HEK293 (cell line): Measurements from ENCODE around the gene MAP1LC3A.

Source experiments
- CTCF ChIA-PET: fragments of 350-600 bp; formaldehyde crosslinking; extraction: SDS; loops from one replicate; lab custom pipeline; 2021; ENCODE audit warnings: antibody characterized with exemption; lab: Yijun Ruan, JAX
- POLR2A ChIA-PET: fragments of 300-600 bp; formaldehyde crosslinking; extraction: SDS; loops from one replicate; lab custom pipeline; 2020; ENCODE audit warnings: antibody characterized with exemption, inconsistent platforms; lab: Yijun Ruan, JAX
- H3K27ac ChIP-seq: fragments of 200-500 bp; sonication (Bioruptor generic); 2 replicates; pipeline ENCODE4 v1.5.1; 2014; ENCODE audit warnings: low read depth, low read length, control low read depth, inconsistent platforms; ENCODE audit errors: extremely low read depth
- H3K36me3 ChIP-seq, 2 experiments: fragments of 200-500 bp in 1 of 2; sonication (Bioruptor generic) in 1 of 2; 1 replicate in 1 of 2; 2 replicates in 1 of 2; pipeline ENCODE4 v1.5.1; 2014 to 2017; ENCODE audit warnings: inconsistent platforms in 2 of 2, low read length in 2 of 2; ENCODE audit not compliant: control insufficient read depth in 2 of 2, insufficient read depth in 1 of 2
- H3K4me1 ChIP-seq: fragments of 200-500 bp; sonication (Bioruptor generic); 2 replicates; pipeline ENCODE4 v1.5.1; 2014; ENCODE audit warnings: mild to moderate bottlenecking, low read length, inconsistent platforms; ENCODE audit not compliant: control insufficient read depth, insufficient read depth
- H3K4me3 ChIP-seq: 2 replicates; pipeline ENCODE4 v1.5.1; 2011; ENCODE audit warnings: low read depth, mild to moderate bottlenecking, control low read depth, low read length, moderate library complexity
- H3K9me3 ChIP-seq: fragments of 200-500 bp; sonication (Bioruptor generic); 2 replicates; pipeline ENCODE4 v1.5.1; 2014; ENCODE audit warnings: low read depth, low read length, inconsistent platforms; ENCODE audit not compliant: control insufficient read depth, insufficient read depth
- GLIS1 ChIP-seq: fragments of 450-650 bp; formaldehyde crosslinking; IDR thresholded peaks from 2 replicates; pipeline ENCODE4 v1.5.1; 2016; ENCODE audit warnings: missing biosample characterization, missing genetic modification characterization
- HOXA7 ChIP-seq: sonication (generic); formaldehyde crosslinking; IDR thresholded peaks from 2 replicates; pipeline ENCODE4 v1.8.1; 2022; ENCODE audit warnings: missing genetic modification reagents, borderline replicate concordance
- HOXC10 ChIP-seq: sonication (generic); formaldehyde crosslinking; IDR thresholded peaks from 2 replicates; pipeline ENCODE4 v1.8.1; 2023; ENCODE audit warnings: mild to moderate bottlenecking, missing genetic modification reagents
- KLF16 ChIP-seq: fragments of 450-650 bp; formaldehyde crosslinking; IDR thresholded peaks from 2 replicates; pipeline ENCODE4 v1.5.1; 2017; ENCODE audit warnings: missing biosample characterization, missing genetic modification characterization
- PRDM2 ChIP-seq: fragments of 450-650 bp; formaldehyde crosslinking; IDR thresholded peaks from 2 replicates; pipeline ENCODE4 v1.5.1; 2016; ENCODE audit warnings: missing biosample characterization, missing genetic modification characterization, borderline replicate concordance
- SP3 ChIP-seq: fragments of 450-650 bp; formaldehyde crosslinking; IDR thresholded peaks from 2 replicates; pipeline ENCODE4 v1.5.1; 2016; ENCODE audit warnings: missing biosample characterization, missing genetic modification characterization
- ZNF140 ChIP-seq: fragments of 450-650 bp; formaldehyde crosslinking; IDR thresholded peaks from 2 replicates; pipeline ENCODE4 v1.5.1; 2016; ENCODE audit warnings: missing biosample characterization, missing genetic modification characterization
- ZNF157 ChIP-seq: fragments of 450-650 bp; formaldehyde crosslinking; IDR thresholded peaks from 2 replicates; pipeline ENCODE4 v1.5.1; 2016; ENCODE audit warnings: missing biosample characterization, missing genetic modification characterization
- ZNF394 ChIP-seq: fragments of 450-650 bp; formaldehyde crosslinking; IDR thresholded peaks from 2 replicates; pipeline ENCODE4 v1.5.1; 2016; ENCODE audit warnings: missing biosample characterization, missing genetic modification characterization, mild to moderate bottlenecking, moderate library complexity, borderline replicate concordance
- ZNF416 ChIP-seq: fragments of 450-650 bp; formaldehyde crosslinking; IDR thresholded peaks from 2 replicates; pipeline ENCODE4 v1.5.1; 2016; ENCODE audit warnings: missing biosample characterization, missing genetic modification characterization
- ZNF548 ChIP-seq: fragments of 450-650 bp; formaldehyde crosslinking; IDR thresholded peaks from 2 replicates; pipeline ENCODE4 v1.5.1; 2016; ENCODE audit warnings: missing biosample characterization, missing genetic modification characterization
- ZNF626 ChIP-seq: fragments of 450-650 bp; sonication (Bioruptor Pico); formaldehyde crosslinking; IDR thresholded peaks from 2 replicates; pipeline ENCODE4 v1.5.1; 2018; ENCODE audit warnings: missing biosample characterization, missing genetic modification characterization, inconsistent platforms
- ZNF677 ChIP-seq: fragments of 450-650 bp; IDR thresholded peaks from 2 replicates; pipeline ENCODE4 v1.5.0; 2018; ENCODE audit warnings: missing biosample characterization, mild to moderate bottlenecking, missing genetic modification characterization, moderate library complexity
- TF ChIP-seq, protein P1 (sequence below): fragments of 450-650 bp; formaldehyde crosslinking; IDR thresholded peaks from 2 replicates; pipeline ENCODE4 v1.5.1; 2016; ENCODE audit warnings: missing biosample characterization, missing genetic modification characterization

MAP1LC3A gene

GRCh38 chr20:34585019-34585418 is 26.5 kb downstream of the MAP1LC3A start:
- H3K36me3 ChIP-seq = peaks cover 0 to 12% of the 10 kb centered on the region in 2 experiments; a peak in 1 of 3 replicates

GRCh38 chr20:34586488-34587163 is 28.1 kb downstream of the MAP1LC3A start:
- TF ChIP-seq, protein P1, sequence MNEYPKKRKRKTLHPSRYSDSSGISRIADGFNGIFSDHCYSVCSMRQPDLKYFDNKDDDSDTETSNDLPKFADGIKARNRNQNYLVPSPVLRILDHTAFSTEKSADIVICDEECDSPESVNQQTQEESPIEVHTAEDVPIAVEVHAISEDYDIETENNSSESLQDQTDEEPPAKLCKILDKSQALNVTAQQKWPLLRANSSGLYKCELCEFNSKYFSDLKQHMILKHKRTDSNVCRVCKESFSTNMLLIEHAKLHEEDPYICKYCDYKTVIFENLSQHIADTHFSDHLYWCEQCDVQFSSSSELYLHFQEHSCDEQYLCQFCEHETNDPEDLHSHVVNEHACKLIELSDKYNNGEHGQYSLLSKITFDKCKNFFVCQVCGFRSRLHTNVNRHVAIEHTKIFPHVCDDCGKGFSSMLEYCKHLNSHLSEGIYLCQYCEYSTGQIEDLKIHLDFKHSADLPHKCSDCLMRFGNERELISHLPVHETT (tag by site-specific recombination) = no peak
- no peak for TF ChIP-seq PRDM2
- TF ChIP-seq GLIS1 (tag by site-specific recombination) = no peak
- TF ChIP-seq ZNF394 (tag by site-specific recombination) = no peak
- TF ChIP-seq KLF16 = no peak
- TF ChIP-seq ZNF677 (tag by site-specific recombination) = no peak
- TF ChIP-seq ZNF416 (tag by site-specific recombination) = no peak
- no peak for TF ChIP-seq HOXA7 (CRISPR knock-in tag)
- no peak for TF ChIP-seq ZNF548 (tag by site-specific recombination)
- no peak for TF ChIP-seq ZNF157 (tag by site-specific recombination)
- TF ChIP-seq HOXC10 = no peak
- no peak for TF ChIP-seq ZNF626 (tag by site-specific recombination)
- no peak for TF ChIP-seq ZNF140 (tag by site-specific recombination)
- no peaks in the 10 kb centered on the region for H3K4me1 ChIP-seq
- ChIA-PET POLR2A (no interaction called here), CTCF (interaction anchor here (0.6 to 1.1 kb wide), 2 partner anchors 16 to 183 kb away, joined by 3 read pairs; no protein-coding TSS in a partner anchor)
- peaks cover 0 to 10% of the 10 kb centered on the region in 2 experiments; a peak in 1 of 3 replicates for H3K36me3 ChIP-seq
- no peak overlapping the region for H3K27ac ChIP-seq
- no peaks in the 10 kb centered on the region for H3K9me3 ChIP-seq
- H3K4me3 ChIP-seq = no peak overlapping the region

More at GRCh38 chr20:34585019-34585418, 26.5 kb downstream of the MAP1LC3A start:
- no peak for TF ChIP-seq SP3 (tag by site-specific recombination)
- no peak overlapping the region for H3K4me3 ChIP-seq
- no peaks in the 10 kb centered on the region for H3K4me1 ChIP-seq
- ChIA-PET POLR2A (no interaction called here), CTCF (no interaction called here)
- H3K27ac ChIP-seq = no peak overlapping the region
- H3K9me3 ChIP-seq = no peaks in the 10 kb centered on the region
